Coronary artery (tissue), 2 donors: ENCODE results near the gene RBM17.

Experiments used
- DNase-seq: peaks from one replicate; pipeline ENCODE4 v3.0.0-alpha.2; 2017; ENCODE audit warnings: low spot score
- H3K27ac ChIP-seq, 2 donors: fragments of 200-600 bp; sonication (generic); one replicate each; pipeline ENCODE4 v1.5.1; 2016 to 2019
- H3K4me3 ChIP-seq: fragments of 200-600 bp; sonication (generic); 2 replicates; pipeline ENCODE4 v1.5.1; 2016; ENCODE audit warnings: mild to moderate bottlenecking, moderate library complexity
- TF ChIP-seq, protein P1 (sequence below): fragments of 200-600 bp; sonication (generic); IDR thresholded peaks from one replicate; pipeline ENCODE4 v1.5.1; 2019; ENCODE audit warnings: antibody characterized with exemption

The RBM17 gene

DNA sequence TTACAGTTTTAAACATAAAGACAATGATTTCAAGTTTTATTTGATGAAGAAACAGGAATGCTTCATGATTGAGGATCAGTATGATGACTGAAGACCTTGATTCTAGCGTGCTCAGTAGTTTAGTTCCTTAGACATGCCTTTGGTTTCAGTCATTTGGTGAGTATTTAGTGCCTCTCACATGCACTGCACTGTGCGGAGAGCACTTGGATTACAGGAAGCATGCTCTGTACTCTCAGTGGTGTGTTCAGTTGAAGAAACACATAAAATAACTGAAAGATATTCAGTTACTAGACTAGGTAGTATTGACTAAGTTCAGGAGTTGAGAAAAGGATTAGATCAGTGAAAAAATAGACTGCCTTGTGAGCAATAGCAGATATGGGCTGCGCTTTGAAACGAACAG is 25.5 kb downstream of the RBM17 start:
- no peak for DNase-seq
- peak overlapping the region; percentile 21 to 53 for H3K27ac ChIP-seq
- H3K4me3 ChIP-seq: no peak overlapping the region
- TF ChIP-seq, protein P1, sequence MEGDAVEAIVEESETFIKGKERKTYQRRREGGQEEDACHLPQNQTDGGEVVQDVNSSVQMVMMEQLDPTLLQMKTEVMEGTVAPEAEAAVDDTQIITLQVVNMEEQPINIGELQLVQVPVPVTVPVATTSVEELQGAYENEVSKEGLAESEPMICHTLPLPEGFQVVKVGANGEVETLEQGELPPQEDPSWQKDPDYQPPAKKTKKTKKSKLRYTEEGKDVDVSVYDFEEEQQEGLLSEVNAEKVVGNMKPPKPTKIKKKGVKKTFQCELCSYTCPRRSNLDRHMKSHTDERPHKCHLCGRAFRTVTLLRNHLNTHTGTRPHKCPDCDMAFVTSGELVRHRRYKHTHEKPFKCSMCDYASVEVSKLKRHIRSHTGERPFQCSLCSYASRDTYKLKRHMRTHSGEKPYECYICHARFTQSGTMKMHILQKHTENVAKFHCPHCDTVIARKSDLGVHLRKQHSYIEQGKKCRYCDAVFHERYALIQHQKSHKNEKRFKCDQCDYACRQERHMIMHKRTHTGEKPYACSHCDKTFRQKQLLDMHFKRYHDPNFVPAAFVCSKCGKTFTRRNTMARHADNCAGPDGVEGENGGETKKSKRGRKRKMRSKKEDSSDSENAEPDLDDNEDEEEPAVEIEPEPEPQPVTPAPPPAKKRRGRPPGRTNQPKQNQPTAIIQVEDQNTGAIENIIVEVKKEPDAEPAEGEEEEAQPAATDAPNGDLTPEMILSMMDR: no peak

DNA sequence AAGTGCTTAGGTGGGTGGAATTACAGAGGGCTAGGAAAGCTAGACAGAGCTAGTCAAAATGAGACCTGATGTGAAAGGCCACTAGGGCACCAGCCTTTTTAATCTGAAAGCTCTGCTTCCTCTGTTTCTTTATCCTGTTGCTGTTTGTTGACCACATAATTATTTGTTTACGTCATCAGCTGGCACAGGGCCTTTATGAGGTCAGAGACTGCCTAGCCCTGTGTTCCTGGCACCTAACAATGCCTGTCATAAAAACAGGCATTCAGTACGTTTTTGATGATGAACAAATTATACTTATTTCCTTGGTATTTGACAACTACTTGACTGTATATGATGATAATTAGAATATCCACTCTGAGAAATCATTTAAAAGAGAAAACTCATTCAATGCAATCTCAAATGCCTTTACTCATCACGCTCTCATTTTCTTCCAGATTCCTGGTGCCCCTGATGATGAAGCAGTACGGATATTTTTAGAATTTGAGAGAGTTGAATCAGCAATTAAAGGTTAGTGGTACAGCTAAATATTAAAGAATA is 26.0 kb downstream of the RBM17 start:
- TF ChIP-seq, protein P1: no peak
- DNase-seq: no peak
- H3K27ac ChIP-seq: peak overlapping the region; percentile 21 to 53

GRCh38 chr10:6115411-6115810 is 26.6 kb downstream of the RBM17 start:
- Histone ChIP-seq H3K4me3 (no peak overlapping the region), H3K27ac (peak overlapping the region; percentile 21 to 38)
- TF ChIP-seq, protein P1: no peak
- no peak for DNase-seq

More for the DNA sequence above, 26.0 kb downstream of the RBM17 start:
- H3K4me3 ChIP-seq: no peak overlapping the region

- TF ChIP-seq, protein P1: no peak
- no peak for DNase-seq
- no peak overlapping the region for H3K27ac ChIP-seq
- no peak overlapping the region for H3K4me3 ChIP-seq
These were observed 27.1 kb downstream of the RBM17 start for GRCh38 chr10:6115824-6116350.

- DNase-seq: no peak
- Histone ChIP-seq H3K4me3 (no peak overlapping the region), H3K27ac (no peak overlapping the region)
- TF ChIP-seq, protein P1: no peak
These were observed 28.0 kb downstream of the RBM17 start for GRCh38 chr10:6116806-6117205.

GRCh38 chr10:6117711-6118110 is 28.9 kb downstream of the RBM17 start:
- TF ChIP-seq, protein P1: no peak
- Histone ChIP-seq H3K27ac (no peak overlapping the region), H3K4me3 (no peak overlapping the region)
- DNase-seq: no peak

- no peak for DNase-seq
- no peak overlapping the region for H3K27ac ChIP-seq
These were observed 30.6 kb downstream of the RBM17 start for GRCh38 chr10:6119423-6119822.

More at GRCh38 chr10:6119423-6119822, 30.6 kb downstream of the RBM17 start:
- no peak overlapping the region for H3K4me3 ChIP-seq
- TF ChIP-seq, protein P1: no peak
